ENCODE results near the gene RECQL5. TPM values are rescaled to one million over a fixed set of nuclear protein-coding genes. Genes with fewer than 3 reads are reported as not detected.

The RECQL5 gene
- polyA plus RNA-seq, 2 of the 4 experiments (the other 2 are of a cell fraction), result 22.7 to 39.9 TPM

GRCh38 chr17:75676461-75676860, 9.5 kb upstream of the RECQL5 start:
- Histone ChIP-seq H3K27ac (no peak overlapping the region; a peak in 1 of 6 replicates), H3K4me1 (peaks cover 49% of the 10 kb centered on the region), H3K4me2 (no peak overlapping the region), H3K9me3 (no peaks in the 10 kb centered on the region), H3K4me3 (no peak overlapping the region)
- no peak for FAIRE-seq
- ChIA-PET CTCF (interaction anchor here (1.1 to 8.1 kb wide), 9 partner anchors 12 to 48 kb away, joined by 3 to 87 read pairs (median 20); partner anchors contain the start of gene SMIM5), POLR2A (no interaction called here)
- TF ChIP-seq EHF (CRISPR knock-in tag; IDR thresholded peaks at IDR 0.05), result no peak
- TF ChIP-seq MYC (IDR thresholded peaks at IDR 0.05; ENCODE audit: borderline replicate concordance, low read length), result no peak
- TF ChIP-seq PBX3 (IDR thresholded peaks at IDR 0.05), result no peak
- no peak for TF ChIP-seq CHD4 (IDR thresholded peaks at IDR 0.05; ENCODE audit: borderline replicate concordance)
- no peak for TF ChIP-seq RFX5 (IDR thresholded peaks at IDR 0.05)
- TF ChIP-seq MAZ (IDR thresholded peaks at IDR 0.05; ENCODE audit: borderline replicate concordance, low read depth, low read length), result no peak
- no peak for TF ChIP-seq HMGXB4 (CRISPR knock-in tag; IDR thresholded peaks at IDR 0.05; ENCODE audit: borderline replicate concordance)
- ATAC-seq, result no peak
- WGBS (ENCODE audit: missing lambda C conversion rate), result 74% methylated on average over 3 of the region's 3 CpGs
- DNase-seq (ENCODE audit: low read depth in 1 of 2, low spot score in 1 of 2), result no peak

GRCh38 chr17:75673487-75673886, 6.5 kb upstream of the RECQL5 start:
- no peak for TF ChIP-seq NR3C1 (IDR thresholded peaks at IDR 0.05)
- TF ChIP-seq RFX5 (IDR thresholded peaks at IDR 0.05), result no peak
- POLR2A ChIA-PET, result interaction anchor here (1.1 to 1.5 kb wide), 3 partner anchors 74 to 549 kb away, joined by 4 to 5 read pairs (median 4); no protein-coding TSS in a partner anchor
- 85% methylated on average over 4 of the region's 4 CpGs for WGBS (ENCODE audit: missing lambda C conversion rate)
- ATAC-seq (peak in 1 of 2 experiments; percentile 47; a peak in 3 of 6 replicates), DNase-seq (ENCODE audit: low read depth in 1 of 2, low spot score in 1 of 2) (no peak), FAIRE-seq (no peak)
- Histone ChIP-seq H3K27ac (no peak overlapping the region), H3K4me3 (no peak overlapping the region), H3K9me3 (no peaks in the 10 kb centered on the region), H3K4me2 (no peak overlapping the region), H3K4me1 (peaks cover 23% of the 10 kb centered on the region)
- CTCF ChIA-PET, result interaction anchor here (0.6 to 8.1 kb wide), 13 partner anchors 11 to 90 kb away, joined by 3 to 87 read pairs (median 18); partner anchors contain the start of gene SMIM5

GRCh38 chr17:75672011-75672410, 5.1 kb upstream of the RECQL5 start:
- 99% methylated on average over 5 of the region's 5 CpGs for WGBS (ENCODE audit: missing lambda C conversion rate)
- no peak for DNase-seq (ENCODE audit: low read depth in 1 of 2, low spot score in 1 of 2)
- Histone ChIP-seq H3K4me2 (no peak overlapping the region), H3K9me3 (no peaks in the 10 kb centered on the region), H3K4me1 (peaks cover 17% of the 10 kb centered on the region), H3K27ac (no peak overlapping the region), H3K4me3 (no peak overlapping the region)
- no peak for ATAC-seq
- ChIA-PET CTCF (interaction anchor here (0.9 to 8.1 kb wide), 11 partner anchors 8 to 71 kb away, joined by 3 to 87 read pairs (median 4); partner anchors contain the start of gene SMIM5), POLR2A (interaction anchor here (1.3 to 1.5 kb wide), 2 partner anchors 76 to 108 kb away, joined by 3 to 4 read pairs; no protein-coding TSS in a partner anchor)
- no peak for TF ChIP-seq NR3C1 (IDR thresholded peaks at IDR 0.05)
- no peak for TF ChIP-seq PBX3 (IDR thresholded peaks at IDR 0.05)
- no peak for TF ChIP-seq PHF8 (IDR thresholded peaks at IDR 0.05; ENCODE audit: borderline replicate concordance, low read depth)
- no peak for TF ChIP-seq BCL3 (IDR thresholded peaks at IDR 0.05)
- FAIRE-seq, result no peak

GRCh38 chr17:75670868-75671267, 3.9 kb upstream of the RECQL5 start:
- no peak overlapping the region for H3K27ac ChIP-seq
- ATAC-seq (no peak), FAIRE-seq (no peak), DNase-seq (ENCODE audit: low read depth in 1 of 2, low spot score in 1 of 2) (no peak)
- no peak overlapping the region for H3K4me3 ChIP-seq
- 85% methylated on average over 5 of the region's 5 CpGs for WGBS (ENCODE audit: missing lambda C conversion rate)
- POLR2A ChIA-PET, result no interaction called here
- no peak overlapping the region for H3K4me2 ChIP-seq
- TF ChIP-seq REST (IDR thresholded peaks at IDR 0.05) (no peak), HES2 (IDR thresholded peaks at IDR 0.05) (no peak), RCOR1 (IDR thresholded peaks at IDR 0.05; ENCODE audit: low read depth, low read length) (no peak)
- no peaks in the 10 kb centered on the region for H3K9me3 ChIP-seq
- peaks cover 22% of the 10 kb centered on the region for H3K4me1 ChIP-seq
- CTCF ChIA-PET, result interaction anchor here (0.7 to 8.1 kb wide), 13 partner anchors 8 to 70 kb away, joined by 3 to 87 read pairs (median 4); partner anchors contain the start of gene SMIM5

Data from A549 (cell line).